A673 (cell line): ENCODE data around the gene ID1.

Experiments used
- CTCF ChIP-seq: fragments of 300-800, 200-600 bp; sonication (generic); conservative IDR thresholded peaks from 2 replicates; pipeline ENCODE4 v1.5.1; 2017; ENCODE audit warnings: low read depth, mild to moderate bottlenecking, antibody characterized with exemption, low read length, moderate library complexity, mixed read lengths
- EZH2 ChIP-seq: fragments of 200-600 bp; sonication (generic); IDR thresholded peaks from 2 replicates; pipeline ENCODE4 v1.6.1; 2017; ENCODE audit warnings: borderline replicate concordance, low read depth, mild to moderate bottlenecking, mixed read lengths, antibody characterized with exemption, low read length; ENCODE audit not compliant: poor library complexity, severe bottlenecking

- TF ChIP-seq EZH2 (no peak), CTCF (no peak)
These were observed 11.7 kb upstream of the ID1 start for GRCh38 chr20:31593221-31594001.
